Measurements from ENCODE around the gene GPNMB. TPM values are rescaled to one million over a fixed set of nuclear protein-coding genes. Genes with fewer than 3 reads are reported as not detected.

The GPNMB gene
- total and polyA plus RNA-seq, 10 of the 15 experiments (the other 5 are each of a cell fraction or from before 2014, with no cell fraction given): 5.9 to 22.3 (median 10.0) TPM

DNA sequence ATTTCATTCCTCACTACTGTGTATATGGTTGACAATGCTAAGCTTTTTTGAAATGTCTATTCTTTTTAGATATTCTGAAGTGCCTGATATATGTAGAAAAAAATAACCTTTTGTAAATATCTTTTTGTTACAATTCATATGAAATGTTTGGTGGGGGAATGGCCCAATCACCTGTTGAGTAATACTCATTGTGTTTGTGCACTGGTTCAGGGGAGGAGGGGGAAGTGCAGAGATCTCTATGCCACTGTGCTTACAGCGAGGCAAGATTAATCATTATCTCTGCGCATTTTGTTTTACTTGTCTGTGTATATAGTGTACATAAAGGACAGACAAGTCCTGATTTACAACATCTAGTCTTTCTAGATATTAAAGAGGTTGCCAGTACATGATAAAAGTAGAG is 39.6 kb upstream of the GPNMB start:
- Histone ChIP-seq H3K79me2 (ENCODE audit: control insufficient read depth, insufficient read depth, low read length) (no peaks in the 10 kb centered on the region), H3K4me3 (no peak overlapping the region), H3K4me1 (ENCODE audit: control insufficient read depth, insufficient read depth, low read length) (no peaks in the 10 kb centered on the region), H3K4me2 (ENCODE audit: control insufficient read depth, insufficient read depth) (no peak overlapping the region), H3K9me3 (replicated peaks; ENCODE audit: control insufficient read depth, insufficient read depth, low read length) (no peaks in the 10 kb centered on the region; the same call in 2 of the 3 replicates), H3K9ac (ENCODE audit: control insufficient read depth, insufficient read depth, low read length) (no peak overlapping the region), H3K36me3 (ENCODE audit: control insufficient read depth in 2 of 2, insufficient read depth in 2 of 2, low read length in 1 of 2) (peaks cover 0 to 5% of the 10 kb centered on the region in 2 experiments; a peak in 1 of 4 replicates), H2AFZ (ENCODE audit: control insufficient read depth, low read depth, low read length) (no peak overlapping the region), H3K27me3 (replicated peaks in 1 of 2; ENCODE audit: control insufficient read depth in 2 of 2, insufficient read depth in 2 of 2, low read length in 1 of 2) (no peaks in the 10 kb centered on the region), H4K20me1 (ENCODE audit: control insufficient read depth, insufficient read depth) (no peaks in the 10 kb centered on the region), H3K27ac (ENCODE audit: control insufficient read depth, insufficient read depth) (no peak overlapping the region)
- BruUV-seq (replicated peaks): no TSS peak
- FAIRE-seq: no peak
- ChIA-PET RAD21 (ENCODE audit: unreplicated experiment) (interaction anchor here (0.8 kb wide), 1 partner anchor 36 kb away, joined by 3 read pairs; no protein-coding TSS in a partner anchor), POLR2A (no interaction called here), CTCF (no interaction called here), SMC1A (ENCODE audit: uncharacterized antibody, unreplicated experiment) (interaction anchor here (1.2 kb wide), 1 partner anchor 17 kb away, joined by 3 read pairs; no protein-coding TSS in a partner anchor)
- intact Hi-C loops (cut with micrococcal nuclease; ENCODE audit: unreplicated experiment) (no loop called here), in situ Hi-C loops (cut with MboI) (no loop called here)
- DNase-seq (ENCODE audit: low read depth, low spot score): no peak
- ATAC-seq: no peak
- 100% methylated on average over 2 of the region's 2 CpGs for WGBS (ENCODE audit: insufficient coverage, insufficient replicate concordance, low lambda C conversion rate, missing lambda C conversion rate)
- TF ChIP-seq LARP7 (IDR thresholded peaks at IDR 0.05) (no peak), MEF2B (IDR thresholded peaks at IDR 0.05; ENCODE audit: partially characterized antibody, poor library complexity, severe bottlenecking) (no peak), TCF7 (IDR thresholded peaks at IDR 0.05; ENCODE audit: borderline replicate concordance) (no peak), POLR2AphosphoS2 (IDR thresholded peaks at IDR 0.05; ENCODE audit: low read depth, low read length) (no peak), ZNF207 (IDR thresholded peaks at IDR 0.05; ENCODE audit: borderline replicate concordance) (no peak), ASH2L (IDR thresholded peaks at IDR 0.05; ENCODE audit: borderline replicate concordance, low read depth) (no peak), RUNX3 (IDR thresholded peaks at IDR 0.05; ENCODE audit: low read length) (no peak), CBFB (IDR thresholded peaks at IDR 0.05; ENCODE audit: low read depth) (no peak), MTA3 (IDR thresholded peaks at IDR 0.05; ENCODE audit: borderline replicate concordance, low read length) (no peak)
- TF ChIP-seq, protein P1, sequence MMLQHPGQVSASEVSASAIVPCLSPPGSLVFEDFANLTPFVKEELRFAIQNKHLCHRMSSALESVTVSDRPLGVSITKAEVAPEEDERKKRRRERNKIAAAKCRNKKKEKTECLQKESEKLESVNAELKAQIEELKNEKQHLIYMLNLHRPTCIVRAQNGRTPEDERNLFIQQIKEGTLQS (IDR thresholded peaks at IDR 0.05; ENCODE audit: borderline replicate concordance, extremely low read depth, low read depth, low read length): no peak
- TF ChIP-seq, protein P2, sequence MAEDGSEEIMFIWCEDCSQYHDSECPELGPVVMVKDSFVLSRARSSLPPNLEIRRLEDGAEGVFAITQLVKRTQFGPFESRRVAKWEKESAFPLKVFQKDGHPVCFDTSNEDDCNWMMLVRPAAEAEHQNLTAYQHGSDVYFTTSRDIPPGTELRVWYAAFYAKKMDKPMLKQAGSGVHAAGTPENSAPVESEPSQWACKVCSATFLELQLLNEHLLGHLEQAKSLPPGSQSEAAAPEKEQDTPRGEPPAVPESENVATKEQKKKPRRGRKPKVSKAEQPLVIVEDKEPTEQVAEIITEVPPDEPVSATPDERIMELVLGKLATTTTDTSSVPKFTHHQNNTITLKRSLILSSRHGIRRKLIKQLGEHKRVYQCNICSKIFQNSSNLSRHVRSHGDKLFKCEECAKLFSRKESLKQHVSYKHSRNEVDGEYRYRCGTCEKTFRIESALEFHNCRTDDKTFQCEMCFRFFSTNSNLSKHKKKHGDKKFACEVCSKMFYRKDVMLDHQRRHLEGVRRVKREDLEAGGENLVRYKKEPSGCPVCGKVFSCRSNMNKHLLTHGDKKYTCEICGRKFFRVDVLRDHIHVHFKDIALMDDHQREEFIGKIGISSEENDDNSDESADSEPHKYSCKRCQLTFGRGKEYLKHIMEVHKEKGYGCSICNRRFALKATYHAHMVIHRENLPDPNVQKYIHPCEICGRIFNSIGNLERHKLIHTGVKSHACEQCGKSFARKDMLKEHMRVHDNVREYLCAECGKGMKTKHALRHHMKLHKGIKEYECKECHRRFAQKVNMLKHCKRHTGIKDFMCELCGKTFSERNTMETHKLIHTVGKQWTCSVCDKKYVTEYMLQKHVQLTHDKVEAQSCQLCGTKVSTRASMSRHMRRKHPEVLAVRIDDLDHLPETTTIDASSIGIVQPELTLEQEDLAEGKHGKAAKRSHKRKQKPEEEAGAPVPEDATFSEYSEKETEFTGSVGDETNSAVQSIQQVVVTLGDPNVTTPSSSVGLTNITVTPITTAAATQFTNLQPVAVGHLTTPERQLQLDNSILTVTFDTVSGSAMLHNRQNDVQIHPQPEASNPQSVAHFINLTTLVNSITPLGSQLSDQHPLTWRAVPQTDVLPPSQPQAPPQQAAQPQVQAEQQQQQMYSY (CRISPR knock-in tag; IDR thresholded peaks at IDR 0.05): no peak
- TF ChIP-seq, protein P3, sequence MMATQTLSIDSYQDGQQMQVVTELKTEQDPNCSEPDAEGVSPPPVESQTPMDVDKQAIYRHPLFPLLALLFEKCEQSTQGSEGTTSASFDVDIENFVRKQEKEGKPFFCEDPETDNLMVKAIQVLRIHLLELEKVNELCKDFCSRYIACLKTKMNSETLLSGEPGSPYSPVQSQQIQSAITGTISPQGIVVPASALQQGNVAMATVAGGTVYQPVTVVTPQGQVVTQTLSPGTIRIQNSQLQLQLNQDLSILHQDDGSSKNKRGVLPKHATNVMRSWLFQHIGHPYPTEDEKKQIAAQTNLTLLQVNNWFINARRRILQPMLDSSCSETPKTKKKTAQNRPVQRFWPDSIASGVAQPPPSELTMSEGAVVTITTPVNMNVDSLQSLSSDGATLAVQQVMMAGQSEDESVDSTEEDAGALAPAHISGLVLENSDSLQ (IDR thresholded peaks at IDR 0.05): no peak
- TF ChIP-seq, protein P4, sequence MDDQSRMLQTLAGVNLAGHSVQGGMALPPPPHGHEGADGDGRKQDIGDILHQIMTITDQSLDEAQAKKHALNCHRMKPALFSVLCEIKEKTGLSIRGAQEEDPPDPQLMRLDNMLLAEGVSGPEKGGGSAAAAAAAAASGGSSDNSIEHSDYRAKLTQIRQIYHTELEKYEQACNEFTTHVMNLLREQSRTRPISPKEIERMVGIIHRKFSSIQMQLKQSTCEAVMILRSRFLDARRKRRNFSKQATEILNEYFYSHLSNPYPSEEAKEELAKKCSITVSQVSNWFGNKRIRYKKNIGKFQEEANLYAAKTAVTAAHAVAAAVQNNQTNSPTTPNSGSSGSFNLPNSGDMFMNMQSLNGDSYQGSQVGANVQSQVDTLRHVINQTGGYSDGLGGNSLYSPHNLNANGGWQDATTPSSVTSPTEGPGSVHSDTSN (IDR thresholded peaks at IDR 0.05; ENCODE audit: insufficient replicate concordance, low read depth, low read length): no peak
- TF ChIP-seq, protein P5, sequence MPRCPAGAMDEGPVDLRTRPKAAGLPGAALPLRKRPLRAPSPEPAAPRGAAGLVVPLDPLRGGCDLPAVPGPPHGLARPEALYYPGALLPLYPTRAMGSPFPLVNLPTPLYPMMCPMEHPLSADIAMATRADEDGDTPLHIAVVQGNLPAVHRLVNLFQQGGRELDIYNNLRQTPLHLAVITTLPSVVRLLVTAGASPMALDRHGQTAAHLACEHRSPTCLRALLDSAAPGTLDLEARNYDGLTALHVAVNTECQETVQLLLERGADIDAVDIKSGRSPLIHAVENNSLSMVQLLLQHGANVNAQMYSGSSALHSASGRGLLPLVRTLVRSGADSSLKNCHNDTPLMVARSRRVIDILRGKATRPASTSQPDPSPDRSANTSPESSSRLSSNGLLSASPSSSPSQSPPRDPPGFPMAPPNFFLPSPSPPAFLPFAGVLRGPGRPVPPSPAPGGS (IDR thresholded peaks at IDR 0.05; ENCODE audit: borderline replicate concordance, insufficient read depth, low read depth, low read length, poor library complexity, severe bottlenecking): no peak
- TF ChIP-seq, protein P6, sequence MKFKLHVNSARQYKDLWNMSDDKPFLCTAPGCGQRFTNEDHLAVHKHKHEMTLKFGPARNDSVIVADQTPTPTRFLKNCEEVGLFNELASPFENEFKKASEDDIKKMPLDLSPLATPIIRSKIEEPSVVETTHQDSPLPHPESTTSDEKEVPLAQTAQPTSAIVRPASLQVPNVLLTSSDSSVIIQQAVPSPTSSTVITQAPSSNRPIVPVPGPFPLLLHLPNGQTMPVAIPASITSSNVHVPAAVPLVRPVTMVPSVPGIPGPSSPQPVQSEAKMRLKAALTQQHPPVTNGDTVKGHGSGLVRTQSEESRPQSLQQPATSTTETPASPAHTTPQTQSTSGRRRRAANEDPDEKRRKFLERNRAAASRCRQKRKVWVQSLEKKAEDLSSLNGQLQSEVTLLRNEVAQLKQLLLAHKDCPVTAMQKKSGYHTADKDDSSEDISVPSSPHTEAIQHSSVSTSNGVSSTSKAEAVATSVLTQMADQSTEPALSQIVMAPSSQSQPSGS (IDR thresholded peaks at IDR 0.05; ENCODE audit: low read length): no peak

Data from GM12878 (cell line).